Measurements from ENCODE around the gene SERPINB13. TPM values are rescaled to one million over a fixed set of nuclear protein-coding genes. Genes with fewer than 3 reads are reported as not detected.
"Not testable (repeated sequence)": the region's sequence is repeated elsewhere in the genome, so short reads cannot be mapped to it uniquely, and the experiment has no call there.

Gene SERPINB13
- polyA plus RNA-seq, 4 donors: not detected

- DNase-seq (ENCODE audit: low read depth in 4 of 4, low spot score in 2 of 4): not testable (repeated sequence)
These were observed 57.0 kb downstream of the SERPINB13 start, which contains the start of gene SERPINB4 for GRCh38 chr18:63644142-63644541. TSS of gene SERPINB4 (minus strand) at chr18:63644256. CDS start at chr18:63643577, 679 bp downstream.

GRCh38 chr18:63644694-63645093, 57.6 kb downstream of the SERPINB13 start:
- not testable (repeated sequence) for DNase-seq (ENCODE audit: low read depth in 4 of 4, low spot score in 2 of 4)

- DNase-seq (ENCODE audit: low read depth in 4 of 4, low spot score in 2 of 4): no peak
These were observed 59.8 kb downstream of the SERPINB13 start for GRCh38 chr18:63646936-63647335.

GRCh38 chr18:63648241-63648640, 61.1 kb downstream of the SERPINB13 start:
- DNase-seq (ENCODE audit: low read depth in 4 of 4, low spot score in 2 of 4): no peak

Other genes with a start within 250 kb of the SERPINB13 start
- 10 to 100 TPM; 38.3 to 46.5 (median 41.8) TPM for gene KDSR, start 220.1 kb upstream of the SERPINB13 start, polyA plus RNA-seq (ENCODE audit: insufficient read length in 4 of 4)
- gene VPS4B, start 164.9 kb upstream of the SERPINB13 start, polyA plus RNA-seq (ENCODE audit: insufficient read length in 4 of 4): 10 to 100 TPM; 55.0 to 66.2 (median 59.4) TPM
- gene SERPINB5, start 110.4 kb upstream of the SERPINB13 start, polyA plus RNA-seq (ENCODE audit: insufficient read length in 4 of 4): not detected
- not detected for gene SERPINB12, start 45.0 kb upstream of the SERPINB13 start, polyA plus RNA-seq (ENCODE audit: insufficient read length in 4 of 4)
- gene SERPINB4, start 56.9 kb downstream of the SERPINB13 start, polyA plus RNA-seq (ENCODE audit: insufficient read length in 4 of 4): under 1 TPM in 2 of 4 donors, not detected in 2; 0.08 TPM
- gene SERPINB3, start 74.5 kb downstream of the SERPINB13 start, polyA plus RNA-seq (ENCODE audit: insufficient read length in 4 of 4): under 1 TPM in 2 of 4 donors, not detected in 2; 0.13 TPM
- not detected for gene SERPINB11, start 115.6 kb downstream of the SERPINB13 start, polyA plus RNA-seq (ENCODE audit: insufficient read length in 4 of 4)
- gene SERPINB7, start 188.1 kb downstream of the SERPINB13 start, polyA plus RNA-seq (ENCODE audit: insufficient read length in 4 of 4): under 1 TPM; 0.20 to 0.65 (median 0.54) TPM